COLO829 (cell line): ENCODE data around the gene HNRNPA2B1.
"Not testable (repeated sequence)": the region's sequence is repeated elsewhere in the genome, so short reads cannot be mapped to it uniquely, and the experiment has no call there.

Experiments used
- DNase-seq: peaks from one replicate; pipeline ENCODE4 v3.0.0; 2012; ENCODE audit warnings: low spot score

The HNRNPA2B1 gene

DNA sequence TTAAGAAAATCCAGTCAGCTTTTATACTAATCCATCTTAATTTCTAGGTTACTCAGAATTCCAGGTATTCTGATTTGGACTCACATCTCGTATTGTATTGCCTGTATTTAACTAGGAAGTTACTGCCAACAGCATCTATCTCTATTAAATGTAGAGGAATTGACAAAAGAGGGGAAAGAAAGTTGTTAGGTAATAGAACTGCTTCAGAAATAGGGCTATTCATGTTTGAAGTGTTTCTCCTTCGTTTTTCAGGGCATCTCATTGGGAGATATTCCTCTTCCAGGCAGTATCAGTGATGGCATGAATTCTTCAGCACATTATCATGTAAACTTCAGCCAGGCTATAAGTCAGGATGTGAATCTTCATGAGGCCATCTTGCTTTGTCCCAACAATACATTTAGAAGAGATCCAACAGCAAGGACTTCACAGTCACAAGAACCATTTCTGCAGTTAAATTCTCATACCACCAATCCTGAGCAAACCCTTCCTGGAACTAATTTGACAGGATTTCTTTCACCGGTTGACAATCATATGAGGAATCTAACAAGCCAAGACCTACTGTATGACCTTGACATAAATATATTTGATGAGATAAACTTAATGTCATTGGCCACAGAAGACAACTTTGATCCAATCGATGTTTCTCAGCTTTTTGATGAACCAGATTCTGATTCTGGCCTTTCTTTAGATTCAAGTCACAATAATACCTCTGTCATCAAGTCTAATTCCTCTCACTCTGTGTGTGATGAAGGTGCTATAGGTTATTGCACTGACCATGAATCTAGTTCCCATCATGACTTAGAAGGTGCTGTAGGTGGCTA is 16.1 kb downstream of the HNRNPA2B1 start:
- DNase-seq: not testable (repeated sequence)

DNA sequence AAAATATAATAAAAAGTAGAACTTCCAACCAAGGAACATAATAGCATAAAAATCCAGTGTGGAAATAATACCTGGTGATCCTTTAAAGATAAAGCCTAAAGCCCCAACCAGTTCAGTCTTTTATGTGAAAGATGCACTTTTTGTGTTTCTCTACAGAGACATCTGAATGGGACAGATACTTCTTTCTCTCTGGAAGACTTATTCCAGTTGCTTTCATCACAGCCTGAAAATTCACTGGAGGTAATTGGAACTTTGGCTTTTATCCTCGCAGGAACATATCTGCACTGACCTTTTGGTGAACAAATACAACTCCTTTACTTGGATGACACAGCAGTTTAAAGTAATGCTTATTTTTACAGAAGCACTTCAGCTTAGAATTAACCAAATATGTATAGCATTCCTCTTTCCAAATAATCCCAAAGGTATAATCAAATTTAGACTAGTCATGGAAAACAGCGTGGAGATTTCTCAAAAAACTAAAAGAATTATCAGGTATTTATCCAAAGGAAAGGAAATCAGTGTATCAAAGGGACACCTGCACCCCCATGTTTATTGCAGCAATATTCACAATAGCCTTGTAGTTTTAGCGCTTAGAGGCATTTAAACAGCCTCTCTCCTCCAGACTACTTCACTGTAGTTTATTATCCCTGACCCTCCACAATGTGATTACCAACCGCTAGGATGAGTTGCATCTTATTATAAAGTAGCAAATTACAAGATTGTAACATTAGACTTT is 16.8 kb downstream of the HNRNPA2B1 start:
- DNase-seq: no peak

DNA sequence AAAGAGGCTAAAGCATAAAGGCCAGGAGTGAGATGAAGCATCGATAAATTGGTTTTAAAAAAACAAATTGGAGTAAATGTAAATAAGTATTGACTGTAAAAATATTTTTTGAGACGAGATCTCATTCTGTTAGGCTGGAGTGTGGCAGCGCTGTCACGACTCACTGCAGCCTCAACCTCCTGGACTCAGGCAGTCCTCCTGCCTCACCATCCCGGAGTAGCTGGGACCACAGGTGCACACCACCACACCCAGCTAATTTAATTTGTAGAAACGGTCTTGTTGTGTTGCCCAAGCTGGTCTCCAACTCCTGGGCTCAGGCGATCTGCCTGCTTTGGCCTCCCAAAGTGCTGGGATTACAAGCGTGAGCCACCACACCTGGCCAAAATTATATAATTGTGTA is 17.8 kb downstream of the HNRNPA2B1 start:
- no peak for DNase-seq

DNA sequence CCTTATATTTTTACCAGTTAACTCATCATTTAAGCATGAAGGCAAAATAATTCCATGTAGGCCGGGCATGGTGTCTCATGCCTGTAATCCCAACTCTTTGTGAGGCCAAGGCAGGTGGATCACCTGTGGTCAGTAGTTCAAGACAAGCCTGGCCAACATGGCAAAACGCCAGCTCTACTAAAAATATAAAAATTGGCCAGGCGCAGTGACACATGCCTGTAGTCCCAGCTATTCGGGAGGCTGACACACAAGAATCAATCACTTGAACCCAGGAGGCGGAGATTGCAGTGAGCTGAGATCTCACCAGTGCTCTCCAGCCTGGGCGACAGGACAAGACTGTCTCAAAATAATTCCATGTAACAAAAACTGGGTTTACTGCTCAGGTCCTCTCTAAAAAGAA is 18.3 kb downstream of the HNRNPA2B1 start:
- no peak for DNase-seq

DNA sequence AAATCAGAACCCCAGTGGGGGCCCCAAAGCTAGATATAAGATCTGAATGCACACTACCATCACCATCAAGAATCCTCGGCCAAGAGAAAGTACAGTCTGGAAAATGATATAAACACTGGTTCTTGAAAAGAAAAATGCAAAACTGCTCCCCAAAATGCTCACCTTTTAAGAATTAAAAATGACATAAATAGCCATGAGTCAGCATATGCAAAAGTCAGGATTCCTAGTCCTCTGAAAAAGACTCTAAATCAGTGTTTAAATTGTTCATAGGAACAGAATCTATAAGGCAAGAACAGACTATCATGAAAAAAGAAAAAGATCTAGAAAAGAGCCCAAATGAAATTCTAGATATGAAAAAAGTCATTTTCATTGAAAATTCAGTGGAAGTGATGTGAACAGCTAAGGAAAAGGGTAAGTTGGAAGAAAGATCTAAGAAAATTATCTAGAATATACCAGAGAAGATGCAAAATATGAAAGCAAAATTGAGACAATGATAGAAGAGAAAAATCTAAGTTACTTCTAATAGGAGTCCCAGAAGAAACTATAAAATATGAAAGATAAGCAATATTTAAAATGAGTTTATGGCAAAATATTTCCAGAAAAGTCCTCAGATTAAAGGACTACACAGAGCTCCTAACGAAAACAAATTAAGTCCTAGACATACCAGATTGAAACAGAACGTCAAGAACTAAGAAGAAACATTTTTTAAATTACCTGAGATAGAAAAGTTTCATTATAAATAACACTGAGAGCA is 18.9 kb downstream of the HNRNPA2B1 start:
- DNase-seq: no peak

DNA sequence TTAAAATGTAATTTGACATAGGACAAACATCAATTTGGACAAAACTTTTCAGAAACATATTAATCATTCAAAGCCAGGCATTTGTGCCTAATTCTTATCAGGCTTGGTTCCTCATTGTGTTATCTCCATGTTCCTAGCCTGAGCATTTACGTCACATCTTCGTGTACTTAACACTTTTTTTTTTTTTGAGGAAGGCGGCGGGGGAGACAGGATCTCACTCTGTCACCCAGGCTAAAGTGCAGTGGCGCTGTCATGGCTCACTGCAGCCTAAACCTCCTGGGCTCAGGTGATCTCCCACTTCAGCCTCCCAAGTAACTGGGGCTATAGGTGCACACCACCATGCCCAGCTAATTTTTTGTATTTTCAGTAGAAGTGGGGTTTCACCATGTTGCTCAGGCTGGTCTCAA is 19.8 kb downstream of the HNRNPA2B1 start:
- DNase-seq: no peak

DNA sequence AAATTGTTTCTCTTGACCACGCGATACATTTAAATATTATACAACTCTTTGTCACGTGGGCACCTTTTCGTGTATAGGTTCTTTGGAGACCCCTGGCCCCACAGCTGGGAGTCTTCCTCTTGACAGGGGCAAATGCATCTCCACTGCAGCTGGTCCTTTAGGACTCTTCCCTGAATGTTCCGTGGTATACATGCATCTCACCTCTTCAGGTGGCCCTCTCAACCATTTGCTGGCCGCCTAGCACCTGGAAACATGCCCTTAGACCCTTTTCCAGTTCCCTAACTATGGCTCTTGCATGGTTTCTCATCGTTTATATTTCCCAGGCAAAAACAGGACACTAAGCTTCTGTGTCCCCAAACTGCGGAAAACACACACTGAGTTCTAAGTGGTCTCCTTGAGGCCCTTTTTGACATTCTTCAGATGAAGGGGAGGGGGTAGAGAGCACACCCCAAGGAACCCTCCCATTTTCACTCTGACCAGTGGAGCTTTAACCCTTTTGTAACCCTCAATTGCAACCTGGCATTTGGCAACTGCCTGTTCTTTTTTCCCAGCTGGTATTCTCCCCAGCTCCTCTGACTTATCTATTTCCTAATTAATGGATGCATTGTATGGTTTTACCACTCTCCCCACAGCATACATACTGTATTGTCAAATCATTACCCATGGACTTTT is 20.6 kb downstream of the HNRNPA2B1 start:
- DNase-seq: no peak

DNA sequence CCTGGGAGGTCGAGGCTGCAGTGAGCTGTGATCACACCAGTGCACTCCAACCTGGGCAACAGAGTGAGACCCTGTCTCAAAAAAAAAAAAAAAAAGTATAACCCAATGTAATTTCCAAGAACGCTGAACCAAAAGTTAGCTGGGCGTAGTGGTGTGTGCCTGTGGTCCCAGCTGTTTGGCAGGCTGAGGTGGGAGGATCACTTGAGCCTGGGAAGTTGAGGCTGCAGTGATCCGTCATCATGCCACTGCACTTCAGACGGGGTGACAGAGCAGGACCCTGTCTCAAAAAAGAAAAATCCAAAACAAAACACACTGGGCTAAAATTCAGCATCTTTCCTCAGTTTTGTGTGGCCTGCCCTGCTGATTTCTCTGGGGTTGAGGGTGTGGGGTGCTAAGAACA is 21.1 kb downstream of the HNRNPA2B1 start:
- no peak for DNase-seq

DNA sequence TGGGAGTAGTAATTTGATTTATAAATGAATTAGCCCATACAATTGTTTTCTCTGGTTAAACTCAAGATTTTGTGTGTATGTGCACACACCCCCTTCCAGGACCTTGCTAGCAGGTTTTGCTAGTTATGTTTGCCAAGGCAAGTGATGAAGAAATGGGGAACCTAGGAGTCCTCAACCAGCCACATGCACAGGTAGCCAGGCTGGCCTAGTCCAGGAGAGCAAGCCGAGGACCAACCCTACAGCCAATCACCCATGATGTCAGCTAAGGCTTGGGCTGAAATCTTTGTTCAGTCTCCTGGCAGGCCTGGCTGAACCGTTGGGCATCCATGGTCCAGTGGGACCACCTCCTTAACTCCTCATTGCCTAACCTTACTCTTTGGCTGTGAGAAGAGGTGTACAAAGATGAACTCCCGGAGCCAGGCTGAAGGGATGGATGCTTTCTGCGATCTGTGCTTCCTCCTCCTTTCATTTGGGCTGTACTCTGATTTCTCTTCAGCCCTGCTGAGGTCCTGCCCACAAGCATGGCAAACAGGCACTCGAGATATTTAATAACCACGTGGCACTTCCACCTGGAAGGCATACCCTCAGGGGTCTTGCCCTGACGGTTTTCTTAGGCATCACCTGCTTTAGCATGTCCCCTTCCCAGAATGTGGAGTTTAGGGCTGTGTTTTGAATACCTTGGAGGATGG is 22.1 kb downstream of the HNRNPA2B1 start:
- no peak for DNase-seq

DNA sequence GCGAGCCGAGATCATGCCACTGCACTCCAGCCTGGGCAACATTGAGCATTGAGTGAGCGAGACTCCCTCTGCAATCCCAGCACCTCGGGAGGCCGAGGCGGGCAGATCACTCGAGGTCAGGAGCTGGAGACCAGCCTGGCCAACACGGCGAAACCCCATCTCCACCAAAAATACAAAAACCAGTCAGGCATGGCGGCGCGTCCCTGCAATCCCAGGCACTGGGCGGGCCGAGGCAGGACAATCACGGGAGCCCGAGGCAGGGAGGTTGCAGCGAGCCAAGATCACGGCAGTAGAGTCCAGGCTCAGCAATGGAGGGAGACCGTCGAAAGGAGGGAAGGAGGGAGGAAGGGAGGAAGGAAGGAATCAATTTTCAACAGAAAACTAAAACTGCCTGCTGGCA is 23.3 kb downstream of the HNRNPA2B1 start:
- DNase-seq: not testable (repeated sequence)

DNA sequence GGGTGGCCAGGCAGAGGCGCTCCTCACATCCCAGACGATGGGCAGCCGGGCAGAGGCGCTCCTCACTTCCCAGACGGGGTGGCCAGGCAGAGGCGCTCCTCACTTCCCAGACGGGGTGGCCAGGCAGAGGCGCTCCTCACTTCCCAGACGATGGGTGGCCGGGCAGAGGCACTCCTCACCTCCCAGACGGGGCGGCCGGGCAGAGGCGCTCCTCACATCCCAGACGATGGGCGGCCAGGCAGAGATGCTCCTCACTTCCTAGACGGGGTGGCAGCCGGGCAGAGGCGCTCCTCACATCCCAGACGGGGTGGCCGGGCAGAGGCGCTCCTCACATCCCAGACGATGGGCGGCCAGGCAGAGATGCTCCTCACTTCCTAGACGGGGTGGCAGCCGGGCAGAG is 23.9 kb downstream of the HNRNPA2B1 start:
- not testable (repeated sequence) for DNase-seq

DNA sequence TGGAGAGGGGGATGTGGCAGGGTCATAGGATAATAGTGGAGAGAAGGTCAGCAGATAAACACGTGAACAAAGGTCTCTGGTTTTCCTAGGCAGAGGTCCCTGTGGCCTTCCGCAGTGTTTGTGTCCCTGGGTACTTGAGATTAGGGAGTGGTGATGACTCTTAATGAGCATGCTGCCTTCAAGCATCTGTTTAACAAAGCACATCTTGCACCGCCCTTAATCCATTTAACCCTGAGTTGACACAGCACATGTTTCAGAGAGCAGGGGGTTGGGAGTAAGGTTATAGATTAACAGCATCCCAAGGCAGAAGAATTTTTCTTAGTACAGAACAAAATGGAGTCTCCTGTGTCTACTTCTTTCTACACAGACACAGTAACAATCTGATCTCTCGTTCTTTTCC is 24.6 kb downstream of the HNRNPA2B1 start:
- DNase-seq: not testable (repeated sequence)

DNA sequence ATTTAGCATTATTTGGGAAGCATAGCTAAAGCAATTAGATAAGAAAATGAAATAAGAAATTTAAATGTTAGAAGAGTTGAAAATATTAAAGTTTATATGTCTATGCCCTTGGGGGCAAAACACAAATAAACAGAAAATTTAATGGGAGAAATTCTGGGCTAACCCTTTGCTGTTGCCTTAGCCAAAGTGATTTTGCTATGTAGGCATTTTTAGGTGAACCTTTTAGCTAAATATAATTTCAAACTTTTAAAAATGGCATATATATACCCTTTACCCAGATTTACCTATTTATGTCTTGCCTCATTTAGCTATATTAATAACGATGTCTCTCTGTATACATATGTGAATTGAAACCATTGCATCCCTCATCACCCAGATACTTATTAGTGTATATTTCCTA is 28.5 kb downstream of the HNRNPA2B1 start:
- DNase-seq: no peak

DNA sequence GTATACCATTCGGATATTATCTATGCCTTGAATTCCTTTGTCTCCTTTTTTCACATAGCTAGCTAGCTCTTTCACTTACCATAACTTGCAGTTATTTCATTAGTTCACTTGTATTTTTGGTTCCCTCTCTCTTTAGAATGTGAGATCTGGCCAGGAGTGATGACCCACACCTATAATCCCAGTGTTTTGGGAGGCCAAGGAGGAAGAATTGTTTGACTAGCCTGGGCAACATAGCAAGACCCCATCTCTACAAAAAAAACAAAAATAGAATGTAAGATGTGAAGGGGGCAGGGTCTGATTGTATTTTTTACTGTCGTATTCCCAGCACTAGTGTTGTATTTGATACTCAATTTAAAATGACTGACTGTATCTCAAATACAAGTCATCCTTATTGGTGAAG is 28.9 kb downstream of the HNRNPA2B1 start:
- DNase-seq: no peak

DNA sequence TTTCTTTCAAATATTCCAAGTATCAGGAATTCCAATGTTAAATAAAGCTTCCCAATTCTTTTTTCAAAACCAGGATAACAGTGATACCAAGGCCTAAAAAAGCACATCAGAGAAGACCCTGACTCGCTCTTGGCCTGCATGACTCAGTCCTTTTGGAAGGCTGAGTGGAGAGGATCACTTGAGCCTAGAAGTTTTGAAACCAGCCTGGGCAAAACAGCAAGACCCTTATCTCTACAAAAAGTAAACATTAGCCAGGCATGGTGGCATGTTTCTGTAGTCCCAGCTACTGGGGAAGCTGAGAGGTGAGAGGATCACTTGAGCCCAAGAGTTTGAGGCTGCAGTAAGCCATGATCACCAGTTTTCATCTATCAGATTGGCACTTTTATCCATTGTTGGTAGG is 29.9 kb downstream of the HNRNPA2B1 start:
- DNase-seq: no peak

DNA sequence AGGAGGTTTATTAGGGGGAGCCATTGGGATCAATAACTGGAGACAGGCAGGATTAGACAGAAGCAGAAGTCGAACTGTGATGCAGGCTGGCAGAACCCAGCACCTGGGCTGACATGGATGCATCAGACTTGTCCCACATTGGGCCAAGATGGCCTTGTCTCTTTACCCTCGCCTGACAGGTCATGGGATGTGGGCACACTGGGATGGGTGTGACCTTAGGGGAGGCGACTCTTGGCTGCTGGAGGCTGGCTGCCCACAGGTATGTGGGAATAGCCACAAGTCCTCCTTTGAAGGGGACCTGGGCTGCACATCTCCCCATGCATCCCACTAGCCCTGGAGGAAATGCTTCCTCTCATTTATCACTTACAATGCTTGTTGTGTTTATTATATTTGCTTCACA is 31.3 kb downstream of the HNRNPA2B1 start:
- DNase-seq: no peak

DNA sequence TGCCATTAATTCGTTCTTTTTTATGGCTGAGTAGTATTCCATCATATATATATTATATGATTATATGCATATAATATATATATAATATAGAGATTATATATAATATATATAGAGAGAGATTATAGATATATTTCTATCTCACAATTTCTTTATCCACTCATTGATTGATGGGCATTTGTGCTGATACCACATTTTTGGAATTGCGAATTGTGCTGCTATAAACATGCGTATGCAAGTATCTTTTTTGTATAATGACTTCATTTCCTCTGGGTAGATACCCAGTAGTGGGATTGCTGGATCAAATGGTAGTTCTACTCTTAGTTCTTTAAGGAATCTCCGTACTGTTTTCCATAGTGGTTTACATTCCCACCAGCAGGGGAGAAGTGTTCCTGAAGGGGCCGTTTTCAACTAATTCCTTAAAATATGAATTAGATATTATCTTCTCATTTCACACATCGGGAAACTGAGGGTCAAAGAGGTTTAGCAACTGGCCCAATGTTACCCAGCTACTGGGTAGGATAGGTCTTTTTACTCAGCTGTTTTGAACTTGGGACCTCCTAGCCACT is 32.0 kb downstream of the HNRNPA2B1 start:
- DNase-seq: no peak

DNA sequence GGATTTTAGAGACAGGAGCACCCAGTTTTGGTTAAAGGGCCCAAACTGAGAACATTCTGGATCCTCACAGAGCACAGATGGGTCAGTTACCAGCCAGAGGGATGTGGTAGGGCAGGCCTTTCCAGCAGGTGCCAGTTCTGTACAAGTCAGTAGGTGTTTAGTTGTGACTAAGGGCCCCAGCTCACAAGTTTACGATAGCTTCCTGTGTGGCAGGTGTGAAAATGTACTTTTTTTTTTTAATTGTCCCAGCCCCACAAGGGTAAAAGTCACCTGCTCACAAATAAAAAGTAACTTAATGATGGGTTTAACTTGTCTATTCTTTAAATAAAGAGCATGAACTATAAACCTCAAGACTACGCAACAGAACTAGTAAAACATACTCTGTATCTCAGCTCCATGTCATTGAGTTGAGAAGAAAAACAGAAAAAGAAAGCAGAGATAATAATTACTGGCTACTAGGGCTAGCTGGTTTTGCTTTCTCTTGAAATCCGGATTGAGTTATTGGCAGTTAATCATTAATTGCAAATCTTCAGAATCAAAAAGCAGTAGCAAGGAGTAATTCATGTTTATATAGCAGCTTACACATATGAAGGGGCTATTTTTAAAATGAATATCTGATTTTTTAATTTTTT is 33.1 kb downstream of the HNRNPA2B1 start:
- no peak for DNase-seq

DNA sequence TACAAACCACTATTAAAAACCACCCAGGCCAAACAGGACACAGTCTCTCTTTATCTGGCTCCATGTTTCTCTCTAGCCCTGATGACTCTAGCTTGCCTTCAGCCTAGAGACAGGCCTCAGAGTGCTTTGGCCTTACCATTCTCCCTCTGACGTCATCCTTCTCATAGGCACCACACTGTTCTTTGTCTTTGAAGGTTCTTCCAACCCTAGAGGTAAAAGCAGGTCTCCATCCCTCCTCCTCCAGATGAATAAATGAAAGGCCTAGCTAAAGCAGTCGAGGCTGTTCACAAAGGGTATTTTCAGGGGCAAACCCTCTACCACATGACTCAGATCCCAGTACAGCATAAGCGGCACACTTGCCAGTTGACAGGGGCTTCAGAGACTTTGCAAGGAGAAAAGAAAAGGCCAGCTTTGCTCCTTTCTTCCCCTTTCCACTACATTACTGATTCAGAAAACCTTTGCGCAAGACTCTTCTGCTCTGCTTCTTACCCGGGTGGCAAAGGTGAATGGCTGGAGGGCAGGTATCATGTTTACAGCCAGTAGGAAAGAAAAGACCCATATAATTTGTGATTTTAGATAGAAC is 33.8 kb downstream of the HNRNPA2B1 start:
- DNase-seq: no peak

DNA sequence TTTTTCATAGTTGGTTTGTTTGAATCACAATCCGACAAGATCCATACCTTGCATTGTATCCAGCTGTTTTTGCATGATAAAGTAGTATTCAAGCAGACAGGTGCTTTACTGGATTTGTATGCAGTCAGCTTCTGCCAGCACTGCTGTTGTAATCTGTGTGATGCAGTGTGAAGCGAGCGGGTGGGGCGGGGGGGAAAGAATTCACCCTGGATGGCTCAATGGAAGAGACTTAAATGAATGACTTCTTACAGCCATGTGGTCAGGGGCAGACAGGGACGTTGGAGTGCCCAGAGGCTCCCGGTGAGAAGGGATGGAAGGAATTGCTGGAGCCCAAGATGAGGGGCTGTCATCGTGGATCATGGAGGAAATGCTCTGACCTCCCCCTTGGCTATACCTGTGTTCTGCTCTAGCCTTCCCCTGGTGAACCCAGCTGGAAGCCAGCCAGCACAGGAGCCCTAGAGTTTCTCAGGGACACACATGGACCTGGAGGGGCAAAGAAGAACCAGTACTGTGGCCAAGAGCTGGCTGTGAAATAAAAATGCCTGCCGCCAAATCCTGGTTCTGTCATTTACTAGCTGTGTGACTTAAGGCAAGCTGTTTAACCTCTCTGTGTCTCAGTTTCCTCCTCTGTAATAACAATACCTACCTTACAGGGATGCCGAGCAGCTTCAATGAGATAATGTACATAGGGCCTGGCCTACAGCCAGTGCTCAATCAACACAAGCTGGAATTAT is 34.4 kb downstream of the HNRNPA2B1 start:
- DNase-seq: no peak
